K562 (cell line): ENCODE data around the gene TMEM270. TPM values are rescaled to one million over a fixed set of nuclear protein-coding genes. Genes with fewer than 3 reads are reported as not detected.

Experiments
- BRD9 ChIP-seq: fragments of 450-650 bp; IDR thresholded peaks from 2 replicates; pipeline ENCODE4 v1.6.1; 2018; ENCODE audit warnings: low read depth; ENCODE audit not compliant: partially characterized antibody
- DACH1 ChIP-seq: fragments of 450-650 bp; IDR thresholded peaks from 2 replicates; pipeline ENCODE4 v1.6.1; 2018; ENCODE audit not compliant: partially characterized antibody
- DIDO1 ChIP-seq: fragments of 450-650 bp; IDR thresholded peaks from 2 replicates; pipeline ENCODE4 v1.6.1; 2016; ENCODE audit warnings: low read depth, missing biosample characterization, missing genetic modification characterization
- DPF2 ChIP-seq: fragments of 450-650 bp; IDR thresholded peaks from 2 replicates; pipeline ENCODE4 v1.6.1; 2016
- FOSL1 ChIP-seq: fragments of 200-800 bp; sonication (Bioruptor generic); conservative IDR thresholded peaks from 2 replicates; pipeline ENCODE4 v1.6.1; 2016; ENCODE audit warnings: missing genetic modification characterization, missing compliant biosample characterization
- GATA2 ChIP-seq: sonication (generic); formaldehyde crosslinking; IDR thresholded peaks from 2 replicates; pipeline ENCODE4 v1.4.0; 2020; ENCODE audit warnings: mild to moderate bottlenecking, missing genetic modification reagents
- HDAC8 ChIP-seq: fragments of 450-650 bp; IDR thresholded peaks from 2 replicates; pipeline ENCODE4 v1.6.1; 2016; ENCODE audit warnings: mild to moderate bottlenecking, missing genetic modification characterization, moderate library complexity, missing compliant biosample characterization
- MTA1 ChIP-seq: fragments of 450-650 bp; IDR thresholded peaks from 2 replicates; pipeline ENCODE4 v1.6.1; 2017; ENCODE audit warnings: borderline replicate concordance
- POU5F1 ChIP-seq: fragments of 150-350 bp; IDR thresholded peaks from 2 replicates; pipeline ENCODE4 v1.6.1; 2014; ENCODE audit warnings: borderline replicate concordance, low read length, low read depth, mild to moderate bottlenecking; ENCODE audit not compliant: partially characterized antibody
- RCOR1 ChIP-seq, 2 experiments: IDR thresholded peaks; 2 replicates each; pipeline ENCODE4 v1.6.1; 2012; ENCODE audit warnings: low read depth in 2 of 2, low read length in 2 of 2, borderline replicate concordance in 1 of 2, improper control_type of control experiment in 1 of 2
- SLC30A9 ChIP-seq: fragments of 250-450 bp; sonication (Bioruptor Pico); IDR thresholded peaks from 2 replicates; pipeline ENCODE4 v1.8.0; 2022; ENCODE audit warnings: mild to moderate bottlenecking, moderate library complexity
- SRF ChIP-seq, 2 experiments: fragments of 250-450, 450-650 bp in 1 of 2; sonication (Bioruptor Pico) in 1 of 2; sonication (generic) in 1 of 2; formaldehyde crosslinking; IDR thresholded peaks; 2 replicates each; pipeline versions ENCODE4 v1.5.0 to v1.5.1; 2020 to 2022; ENCODE audit warnings: mild to moderate bottlenecking in 1 of 2, missing genetic modification reagents in 1 of 2
- TOE1 ChIP-seq, 2 experiments: fragments of 450-650 bp in 1 of 2; sonication (generic) in 1 of 2; formaldehyde crosslinking in 1 of 2; IDR thresholded peaks; 2 replicates each; pipeline versions ENCODE4 v1.7.1 to v1.8.0; 2016 to 2022; ENCODE audit warnings: borderline replicate concordance in 2 of 2, mild to moderate bottlenecking in 2 of 2, antibody characterized with exemption in 1 of 2, inconsistent platforms in 1 of 2, low read depth in 1 of 2, missing genetic modification reagents in 1 of 2, moderate library complexity in 1 of 2
- ZEB2 ChIP-seq: fragments of 450-650 bp; IDR thresholded peaks from 2 replicates; pipeline ENCODE4 v1.6.1; 2016
- ZNF354B ChIP-seq: fragments of 250-450 bp; sonication (Bioruptor Pico); IDR thresholded peaks from 2 replicates; pipeline ENCODE4 v1.4.0; 2020
- ZNF583 ChIP-seq: fragments of 250-450 bp; sonication (Bioruptor Pico); IDR thresholded peaks from 2 replicates; pipeline ENCODE4 v1.4.0; 2020
- ZNF830 ChIP-seq: fragments of 250-450 bp; sonication (Bioruptor Pico); IDR thresholded peaks from 2 replicates; pipeline ENCODE4 v1.5.0; 2021; ENCODE audit warnings: mild to moderate bottlenecking
- polyA plus RNA-seq, 8 experiments: library from polyadenylated mRNA; depleted of rRNA in 4 of 8; stranded (reverse) in 5 of 8; unstranded in 3 of 8; fragments of >200 nt; fragmentation: Nextera tagmentation in 2 of 8; fragmentation: Illumina TruSeq in 1 of 8; extraction: Ambion mirVana in 2 of 8; extraction: Trizol in 1 of 8; gene quantifications; 2 replicates each; pipeline versions ENCODE4 v1.2.1 to v1.2.3, GENCODE V29; 2011 to 2014; ENCODE audit warnings: inconsistent platforms in 1 of 8, missing spikeins in 1 of 8
- total RNA-seq, 7 experiments: library from RNA; depleted of rRNA in 6 of 7; stranded (reverse); fragments of >200 nt in 6 of 7; fragmentation: Illumina TruSeq in 2 of 7; extraction: Trizol in 2 of 7; gene quantifications; 2 replicates each; pipeline versions ENCODE4 v1.2.1 to v1.2.3, GENCODE V29; 2011 to 2021; ENCODE audit warnings: low replicate concordance in 1 of 7
- TF ChIP-seq, protein P1 (sequence below), 2 experiments: fragments of 200-800 bp in 1 of 2; sonication (Bioruptor generic) in 1 of 2; sonication (generic) in 1 of 2; formaldehyde crosslinking in 1 of 2; IDR thresholded peaks in 1 of 2; conservative IDR thresholded peaks in 1 of 2; 2 replicates each; pipeline versions ENCODE4 v1.5.0 to v1.6.1; 2016 to 2020; ENCODE audit warnings: missing compliant biosample characterization in 1 of 2, missing genetic modification characterization in 1 of 2, missing genetic modification reagents in 1 of 2
- TF ChIP-seq, protein P2 (sequence below): fragments of 200-800 bp; sonication (Bioruptor generic); IDR thresholded peaks from 2 replicates; pipeline ENCODE4 v1.6.1; 2017; ENCODE audit warnings: missing genetic modification characterization, missing compliant biosample characterization
- TF ChIP-seq, protein P3 (sequence below): fragments of 450-650 bp; formaldehyde crosslinking; IDR thresholded peaks from 2 replicates; pipeline ENCODE4 v1.4.0; 2022; ENCODE audit warnings: missing genetic modification characterization
- TF ChIP-seq, protein P4 (sequence below), 3 experiments: fragments of 200-800 bp in 1 of 3; sonication (Bioruptor generic) in 1 of 3; sonication (generic) in 1 of 3; formaldehyde crosslinking in 1 of 3; IDR thresholded peaks; 2 replicates each; pipeline versions ENCODE4 v1.6.1 to v1.8.0; 2016 to 2022; ENCODE audit warnings: mild to moderate bottlenecking in 2 of 3, missing compliant biosample characterization in 2 of 3, missing genetic modification characterization in 2 of 3, missing genetic modification reagents in 1 of 3

TMEM270 gene
- total and polyA plus RNA-seq, 9 of the 15 experiments (the other 6 are each of a cell fraction or from before 2014, with no cell fraction given) = not detected

DNA sequence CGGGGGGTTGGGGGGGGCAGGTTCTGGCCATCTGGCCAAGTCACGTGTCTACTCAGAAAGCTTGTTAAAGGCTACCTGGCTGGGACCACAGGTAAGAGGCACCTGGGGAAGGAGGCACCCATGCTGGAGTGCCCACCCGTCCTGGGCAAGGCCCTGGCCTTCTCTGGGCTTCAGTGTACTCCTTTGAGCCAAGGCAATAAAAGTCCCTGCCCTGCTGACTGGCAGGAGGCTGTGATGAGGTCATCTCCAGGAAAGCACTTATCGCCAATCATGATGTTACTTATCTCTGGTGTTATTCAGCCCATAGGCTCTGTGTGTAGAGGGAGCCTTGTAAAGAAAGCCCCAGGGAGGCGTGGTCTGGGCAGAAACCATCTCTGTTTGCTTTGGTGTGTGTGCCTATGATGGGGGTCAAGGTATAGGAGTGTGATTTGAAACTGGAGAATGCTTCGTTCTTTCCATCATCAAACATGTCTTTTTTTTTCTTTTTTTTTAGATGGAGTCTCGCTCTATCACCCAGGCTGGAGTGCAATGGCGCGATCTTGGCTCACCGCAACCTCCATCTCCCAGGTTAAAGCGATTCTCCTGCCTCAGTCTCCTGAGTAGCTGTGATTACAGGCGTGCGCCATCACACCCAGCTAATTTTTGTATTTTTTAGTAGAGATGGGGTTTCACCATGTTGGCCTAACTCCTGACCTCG is 32.7 kb upstream of the TMEM270 start (continued):
- TF ChIP-seq, protein P1, sequence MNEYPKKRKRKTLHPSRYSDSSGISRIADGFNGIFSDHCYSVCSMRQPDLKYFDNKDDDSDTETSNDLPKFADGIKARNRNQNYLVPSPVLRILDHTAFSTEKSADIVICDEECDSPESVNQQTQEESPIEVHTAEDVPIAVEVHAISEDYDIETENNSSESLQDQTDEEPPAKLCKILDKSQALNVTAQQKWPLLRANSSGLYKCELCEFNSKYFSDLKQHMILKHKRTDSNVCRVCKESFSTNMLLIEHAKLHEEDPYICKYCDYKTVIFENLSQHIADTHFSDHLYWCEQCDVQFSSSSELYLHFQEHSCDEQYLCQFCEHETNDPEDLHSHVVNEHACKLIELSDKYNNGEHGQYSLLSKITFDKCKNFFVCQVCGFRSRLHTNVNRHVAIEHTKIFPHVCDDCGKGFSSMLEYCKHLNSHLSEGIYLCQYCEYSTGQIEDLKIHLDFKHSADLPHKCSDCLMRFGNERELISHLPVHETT (CRISPR knock-in tag; conservative IDR thresholded peaks at IDR 0.05 in 1 of 2, IDR thresholded peaks at IDR 0.05 in 1 of 2) = 0 out of 4 replicates have a peak, but pooled peaks of 1 of the 2 experiments have one; percentile 20
- peak in 1 of 2 experiments; percentile 71; a peak in 1 of 4 replicates for TF ChIP-seq RCOR1 (IDR thresholded peaks at IDR 0.05; ENCODE audit: borderline replicate concordance in 1 of 2, low read depth in 2 of 2, low read length in 2 of 2)
- TF ChIP-seq ZNF583 (CRISPR knock-in tag) = peak; percentile 56; the same call in 1 of the 2 replicates
- peak; percentile 81 for TF ChIP-seq FOSL1 (tag)
- peak in 1 of 2 experiments; percentile 82; a peak in 1 of 4 replicates for TF ChIP-seq SRF (CRISPR knock-in tag; IDR thresholded peaks at IDR 0.05)
- TF ChIP-seq POU5F1 = no peak
- no peak for TF ChIP-seq SLC30A9 (CRISPR knock-in tag)
- peak; percentile 78 for TF ChIP-seq ZEB2
- no peak for TF ChIP-seq ZNF830 (CRISPR knock-in tag)
- TF ChIP-seq HDAC8 (tag) = no peak
- TF ChIP-seq, protein P2, sequence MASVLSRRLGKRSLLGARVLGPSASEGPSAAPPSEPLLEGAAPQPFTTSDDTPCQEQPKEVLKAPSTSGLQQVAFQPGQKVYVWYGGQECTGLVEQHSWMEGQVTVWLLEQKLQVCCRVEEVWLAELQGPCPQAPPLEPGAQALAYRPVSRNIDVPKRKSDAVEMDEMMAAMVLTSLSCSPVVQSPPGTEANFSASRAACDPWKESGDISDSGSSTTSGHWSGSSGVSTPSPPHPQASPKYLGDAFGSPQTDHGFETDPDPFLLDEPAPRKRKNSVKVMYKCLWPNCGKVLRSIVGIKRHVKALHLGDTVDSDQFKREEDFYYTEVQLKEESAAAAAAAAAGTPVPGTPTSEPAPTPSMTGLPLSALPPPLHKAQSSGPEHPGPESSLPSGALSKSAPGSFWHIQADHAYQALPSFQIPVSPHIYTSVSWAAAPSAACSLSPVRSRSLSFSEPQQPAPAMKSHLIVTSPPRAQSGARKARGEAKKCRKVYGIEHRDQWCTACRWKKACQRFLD (CRISPR knock-in tag) = 0 out of 2 replicates have a peak, but pooled peaks have one; percentile 10
- peak; percentile 17; the same call in 1 of the 2 replicates for TF ChIP-seq TOE1 (IDR thresholded peaks at IDR 0.05; ENCODE audit: borderline replicate concordance)
- no peak for TF ChIP-seq TOE1 (CRISPR knock-in tag; IDR thresholded peaks at IDR 0.05; ENCODE audit: borderline replicate concordance, low read depth)
- no peak for TF ChIP-seq DACH1
- peak; percentile 14; the same call in 1 of the 2 replicates for TF ChIP-seq MTA1
- TF ChIP-seq, protein P3, sequence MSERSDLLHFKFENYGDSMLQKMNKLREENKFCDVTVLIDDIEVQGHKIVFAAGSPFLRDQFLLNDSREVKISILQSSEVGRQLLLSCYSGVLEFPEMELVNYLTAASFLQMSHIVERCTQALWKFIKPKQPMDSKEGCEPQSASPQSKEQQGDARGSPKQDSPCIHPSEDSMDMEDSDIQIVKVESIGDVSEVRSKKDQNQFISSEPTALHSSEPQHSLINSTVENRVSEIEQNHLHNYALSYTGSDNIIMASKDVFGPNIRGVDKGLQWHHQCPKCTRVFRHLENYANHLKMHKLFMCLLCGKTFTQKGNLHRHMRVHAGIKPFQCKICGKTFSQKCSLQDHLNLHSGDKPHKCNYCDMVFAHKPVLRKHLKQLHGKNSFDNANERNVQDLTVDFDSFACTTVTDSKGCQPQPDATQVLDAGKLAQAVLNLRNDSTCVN (CRISPR knock-in tag) = 0 out of 2 replicates have a peak, but pooled peaks have one; percentile 14
- TF ChIP-seq, protein P4, sequence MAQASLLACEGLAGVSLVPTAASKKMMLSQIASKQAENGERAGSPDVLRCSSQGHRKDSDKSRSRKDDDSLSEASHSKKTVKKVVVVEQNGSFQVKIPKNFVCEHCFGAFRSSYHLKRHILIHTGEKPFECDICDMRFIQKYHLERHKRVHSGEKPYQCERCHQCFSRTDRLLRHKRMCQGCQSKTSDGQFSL (CRISPR knock-in tag; IDR thresholded peaks at IDR 0.05) = no peak
- TF ChIP-seq, protein P4 (tag; IDR thresholded peaks at IDR 0.05) = peak in 1 of 2 experiments; percentile 78; a peak in 2 of 4 replicates
- no peak for TF ChIP-seq BRD9
- TF ChIP-seq DPF2 = peak; percentile 70
- TF ChIP-seq ZNF354B (CRISPR knock-in tag) = no peak
- peak; percentile 6; the same call in 1 of the 2 replicates for TF ChIP-seq GATA2 (CRISPR knock-in tag)
- no peak for TF ChIP-seq DIDO1 (tag)
